Cerebellar cortex (tissue), 1 donor: ENCODE results near the gene WDR27.
A peak's percentile ranks its signal among the peaks of the same experiment; 100 is the strongest.

Experiments
- DNase-seq: peaks from one replicate; pipeline ENCODE4 v3.0.0-alpha.2; 2015; ENCODE audit warnings: low spot score

The WDR27 gene

DNA sequence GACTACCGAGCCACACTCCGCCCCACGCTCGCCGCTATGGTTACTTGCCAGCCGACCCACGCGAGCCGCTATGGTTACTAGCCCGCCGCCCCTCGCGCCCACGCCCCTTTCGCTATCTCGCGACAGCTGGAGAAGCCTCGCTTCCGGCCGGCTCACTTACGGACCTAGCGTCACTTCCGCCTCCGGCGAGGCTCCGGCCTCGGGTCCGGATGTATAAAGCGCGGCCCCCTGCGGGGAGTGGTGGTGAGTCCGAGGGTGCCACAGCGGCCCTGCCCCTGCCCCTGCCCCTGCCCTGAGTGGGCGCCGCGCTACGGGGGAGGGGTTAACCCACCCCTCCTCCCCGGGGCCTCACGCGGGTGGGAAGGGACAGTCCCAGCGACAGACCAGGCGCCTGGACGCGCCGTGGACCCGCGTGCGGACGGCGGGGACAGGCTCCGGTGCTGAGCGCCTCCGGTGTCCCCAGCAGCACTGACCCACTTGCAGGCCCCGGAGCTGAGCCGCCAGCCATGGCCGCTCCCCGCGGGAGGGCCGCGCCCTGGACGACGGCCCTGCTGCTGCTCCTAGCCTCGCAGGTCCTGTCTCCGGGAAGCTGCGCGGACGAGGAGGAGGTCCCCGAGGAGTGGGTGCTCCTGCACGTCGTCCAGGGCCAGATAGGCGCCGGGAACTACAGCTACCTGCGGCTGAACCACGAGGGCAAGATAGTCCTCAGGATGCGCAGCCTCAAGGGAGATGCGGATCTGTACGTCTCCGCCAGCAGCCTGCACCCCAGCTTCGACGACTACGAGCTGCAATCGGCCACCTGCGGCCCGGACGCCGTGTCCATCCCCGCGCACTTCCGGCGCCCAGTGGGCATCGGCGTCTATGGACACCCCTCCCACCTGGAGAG lies at the start of gene WDR27, which contains the start of gene C6orf120:
WDR27 (minus strand) TSS at position 76 of the 886 bp plus-strand sequence. CDS start 13,024 bp downstream, outside the sequence.
C6orf120 (plus strand) TSS at position 173 of the 886 bp plus-strand sequence; CDS start at position 507, 334 bp downstream.
- peak; percentile 94 for DNase-seq

DNA sequence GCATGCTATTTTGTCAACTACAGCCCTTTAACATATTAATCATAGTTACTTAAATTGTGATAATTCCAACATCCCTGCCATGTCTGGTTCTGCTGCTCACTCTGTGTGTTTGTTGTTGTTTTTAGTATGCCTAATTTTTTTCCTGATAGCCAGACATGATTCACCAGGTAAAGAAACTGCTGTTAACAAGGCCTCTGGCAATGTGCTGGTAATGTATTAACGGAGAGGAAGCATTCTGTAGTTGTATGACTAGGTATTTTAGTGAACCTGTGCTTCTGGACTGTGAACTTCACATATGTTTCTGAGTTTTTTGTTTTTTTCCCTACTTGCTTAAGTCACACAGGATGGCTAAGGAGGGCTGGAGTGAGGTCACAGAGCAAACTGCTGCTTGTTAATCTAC lies 44.7 kb upstream of the WDR27 start:
- DNase-seq = no peak

DNA sequence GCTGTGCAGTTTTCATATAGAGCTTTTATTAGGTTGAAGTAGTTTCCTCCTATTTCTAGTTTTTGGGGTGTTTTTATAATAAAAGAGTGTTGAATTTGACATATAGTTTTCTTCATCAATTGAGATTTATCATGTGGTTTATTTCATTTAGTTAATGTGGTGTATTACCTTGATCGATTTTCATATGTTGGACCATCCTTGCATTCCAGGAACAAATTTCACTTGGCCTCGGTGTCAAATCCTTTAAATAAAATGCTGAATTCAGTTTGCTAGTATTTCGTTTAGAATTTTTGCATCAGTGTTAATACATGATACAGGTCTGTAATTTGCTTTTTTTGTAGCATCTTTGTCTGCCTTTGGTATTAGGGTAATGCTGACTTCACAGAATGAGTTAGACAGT lies 43.6 kb upstream of the WDR27 start:
- no peak for DNase-seq

DNA sequence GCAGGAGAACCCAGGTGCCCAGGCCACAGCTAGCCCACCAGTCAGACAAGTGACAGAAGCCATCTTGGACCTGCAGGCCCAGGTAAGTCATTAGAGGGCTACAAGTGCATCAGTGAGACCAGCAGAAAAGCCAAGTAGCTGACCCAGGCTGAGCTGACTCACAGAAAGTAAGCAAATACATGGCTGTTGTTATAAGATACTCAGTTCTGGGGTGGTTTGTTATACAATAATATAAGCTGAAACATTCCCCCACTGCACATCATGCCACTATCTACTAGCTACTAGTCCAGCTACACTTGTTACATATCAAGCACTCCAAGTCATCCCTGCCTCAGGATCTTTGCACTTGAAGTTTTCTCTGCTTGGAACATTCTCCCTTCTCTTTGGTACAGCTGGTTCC lies 39.5 kb upstream of the WDR27 start:
- DNase-seq = no peak

DNA sequence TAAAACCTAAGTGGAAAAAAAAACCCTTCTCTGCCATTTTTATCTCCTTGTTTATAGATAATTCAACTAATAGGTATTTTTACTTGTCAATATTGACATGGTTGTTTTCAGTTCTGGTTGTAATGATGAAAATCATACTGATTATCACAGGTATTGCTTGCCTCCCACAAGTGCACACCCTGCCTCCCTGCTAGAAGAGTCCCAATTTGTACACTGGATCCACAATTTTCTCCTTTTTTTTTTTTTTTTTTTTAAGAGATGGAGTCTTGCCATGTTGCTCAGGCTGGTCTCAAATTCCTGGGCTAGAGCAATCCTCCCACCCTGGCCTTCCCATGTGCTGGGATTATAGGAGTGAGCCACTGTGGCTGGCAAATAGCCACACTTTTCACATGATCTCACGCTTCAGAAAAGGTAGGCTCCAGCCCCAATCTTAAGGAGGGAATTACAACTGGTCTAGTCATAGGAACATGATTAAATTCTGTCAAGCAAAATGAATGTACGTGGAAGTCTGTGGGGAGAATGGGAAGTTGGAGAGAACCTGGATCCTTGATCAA lies 37.2 kb upstream of the WDR27 start:
- no peak for DNase-seq

DNA sequence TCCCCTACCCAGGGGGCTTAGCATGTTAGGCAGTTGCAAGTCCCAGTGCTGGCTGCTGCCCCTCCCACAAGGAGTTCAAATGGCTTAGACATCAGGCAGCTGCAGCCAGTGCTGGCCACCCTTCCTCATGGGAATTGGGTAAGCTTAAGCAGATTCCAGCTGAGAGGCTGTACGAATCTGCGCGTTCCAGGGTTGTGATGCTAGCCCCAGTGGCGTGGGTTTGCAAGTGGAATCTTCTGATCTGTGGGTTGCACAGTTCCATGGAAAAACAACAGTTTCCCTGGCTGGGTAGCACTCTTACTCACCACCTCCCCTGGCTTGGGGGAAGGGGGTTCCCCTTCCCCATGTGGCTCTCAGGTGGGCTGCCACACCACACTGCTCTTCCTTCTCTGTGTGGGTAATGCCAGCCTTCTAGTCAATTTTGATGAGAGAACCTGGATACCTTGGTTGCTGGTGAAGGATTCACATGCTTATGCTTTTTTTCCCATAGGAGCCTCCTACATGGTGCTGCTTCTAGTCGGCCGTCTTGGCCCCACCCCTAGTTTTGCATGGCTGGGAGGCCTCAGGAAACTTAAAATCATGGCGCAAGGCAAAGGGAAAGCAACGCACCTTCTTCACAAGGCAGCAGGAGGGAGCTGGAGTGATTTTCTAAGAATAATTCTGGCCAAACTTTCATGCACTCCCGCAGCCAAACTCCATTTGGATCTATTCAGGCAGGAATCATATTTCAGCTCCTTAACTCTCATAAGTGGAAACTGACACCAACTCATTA lies 36.6 kb upstream of the WDR27 start:
- no peak for DNase-seq

DNA sequence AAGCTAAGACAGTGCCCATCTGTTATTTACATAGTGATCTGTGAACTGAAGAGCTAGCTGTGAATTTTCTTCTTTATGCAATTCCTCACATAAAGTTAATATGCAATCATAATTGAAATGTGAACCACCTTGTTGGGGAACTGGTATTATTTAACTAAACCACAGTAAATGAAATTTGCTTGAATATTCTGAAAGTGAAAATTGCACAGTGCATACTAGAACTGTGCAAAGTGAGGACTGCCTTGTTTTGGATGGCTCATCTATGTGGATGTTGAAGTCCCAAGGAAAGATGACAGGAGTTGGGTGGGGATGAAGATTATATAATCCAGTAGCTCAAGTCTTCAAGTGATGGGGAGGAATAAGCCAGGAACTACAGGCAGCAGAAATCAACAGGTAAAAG lies 28.1 kb upstream of the WDR27 start:
- DNase-seq = no peak

DNA sequence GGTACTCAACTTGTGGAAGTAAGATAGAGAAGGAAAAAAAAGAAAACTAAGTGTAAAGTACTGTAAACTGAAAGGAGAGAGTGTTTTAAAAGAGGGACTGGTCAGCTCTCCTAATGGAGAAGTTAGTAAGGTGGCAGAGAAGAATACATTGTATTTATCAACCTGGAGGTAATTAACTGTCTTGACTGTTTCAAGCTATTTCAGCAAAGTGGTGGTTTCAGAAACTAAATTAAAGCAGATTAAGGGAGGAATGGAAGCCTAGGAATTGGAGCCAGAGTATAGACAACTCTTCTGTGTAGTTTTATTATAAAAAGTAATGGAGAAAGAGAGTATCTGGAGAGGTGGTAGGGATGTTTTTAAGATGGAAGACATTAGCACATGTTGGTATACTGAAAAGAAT lies 25.1 kb upstream of the WDR27 start:
- DNase-seq = no peak

DNA sequence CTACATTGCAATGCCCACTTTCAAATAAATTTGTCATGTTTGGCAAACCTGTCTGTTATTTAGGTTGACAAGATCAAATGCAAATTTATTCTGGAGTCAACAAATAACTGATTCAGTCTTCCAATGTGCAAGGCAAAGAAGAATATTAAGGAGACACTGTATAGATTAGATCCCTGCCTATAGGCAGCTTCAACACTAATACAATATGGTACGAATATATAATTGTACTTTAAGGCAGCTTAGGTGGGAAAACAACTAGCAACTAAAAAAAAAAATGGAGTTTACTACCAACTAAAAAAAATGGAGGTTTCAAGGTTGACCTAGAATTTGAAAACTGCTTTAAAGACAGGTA lies 24.2 kb upstream of the WDR27 start:
- DNase-seq = no peak

DNA sequence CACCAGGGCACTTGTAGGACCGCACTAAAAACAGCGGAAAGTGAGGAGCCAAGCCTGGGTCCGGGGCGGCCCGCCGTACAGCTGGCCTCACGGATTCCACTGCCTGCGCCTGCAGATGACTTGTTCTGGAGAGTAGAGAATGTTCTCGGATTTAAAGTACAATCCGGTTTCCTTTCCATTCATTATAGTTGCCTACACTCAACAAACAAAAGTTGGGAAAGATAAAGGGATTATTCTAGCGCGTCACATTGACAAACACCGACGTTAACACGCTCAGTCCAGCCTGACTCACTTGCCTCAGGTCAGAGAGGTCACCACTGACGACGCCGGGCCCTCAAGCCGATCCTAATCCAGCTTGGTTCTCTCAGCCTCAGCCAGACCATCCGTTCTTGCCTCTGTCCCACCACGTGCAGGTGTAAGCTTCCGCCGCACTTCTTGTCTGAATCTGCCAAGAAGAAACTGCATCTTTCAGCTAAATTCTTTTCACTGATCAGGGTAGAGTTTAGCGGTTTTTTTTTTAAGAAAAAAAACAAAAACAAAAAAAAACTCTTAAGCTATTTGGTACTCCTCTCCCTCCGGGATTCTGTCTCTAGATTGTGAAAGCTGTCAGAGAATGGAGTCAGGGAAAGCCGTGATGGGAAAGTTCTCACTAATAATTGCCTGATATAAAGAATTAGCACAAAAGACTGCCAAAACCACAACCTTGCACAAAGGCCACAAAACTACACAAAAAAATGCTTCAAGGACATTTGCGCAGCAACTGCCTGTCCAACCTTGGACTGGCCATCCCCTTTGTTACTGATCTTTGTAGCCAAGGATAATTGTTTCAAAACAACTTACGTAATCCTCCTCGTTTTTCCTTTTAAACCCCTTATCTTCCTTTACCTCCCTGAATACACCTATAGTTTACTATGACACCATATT lies 23.6 kb upstream of the WDR27 start:
- peak; percentile 42 for DNase-seq

DNA sequence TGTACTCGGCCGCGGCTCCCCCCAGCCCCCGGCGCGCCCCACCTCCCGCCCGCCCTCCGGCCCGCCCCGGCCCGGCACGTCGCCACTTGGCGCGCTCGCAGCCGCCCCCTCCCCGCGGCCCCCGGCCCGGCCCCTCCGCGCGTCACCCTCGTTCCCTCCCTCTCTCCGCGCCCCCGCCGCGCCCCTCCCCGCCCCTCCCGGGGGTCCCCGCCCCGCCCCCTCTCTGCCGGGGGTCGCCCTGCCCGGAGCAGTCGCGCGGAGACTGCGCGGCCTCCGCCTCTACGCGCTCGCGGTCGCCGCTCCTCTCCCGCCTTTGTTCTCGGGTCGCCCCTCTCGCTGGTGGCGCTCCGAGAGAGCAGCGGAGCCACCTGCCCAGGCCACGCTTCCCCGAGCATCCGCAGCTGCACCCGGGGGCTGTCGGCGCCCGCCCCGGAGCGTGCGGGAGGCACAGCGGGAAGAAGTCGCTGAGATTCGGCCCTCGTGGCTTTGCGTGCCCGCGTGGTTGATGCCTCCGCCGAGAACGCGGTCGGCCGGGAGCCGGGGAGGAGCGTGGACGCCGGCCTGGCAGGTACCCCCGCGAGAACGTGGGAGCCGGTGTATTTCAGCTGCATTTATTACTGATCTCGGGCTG lies 22.8 kb upstream of the WDR27 start, which contains the start of gene PHF10:
PHF10 (minus strand) TSS at position 7 of the 631 bp plus-strand sequence. CDS start 569 bp downstream, outside the sequence.
- DNase-seq = peak; percentile 29

DNA sequence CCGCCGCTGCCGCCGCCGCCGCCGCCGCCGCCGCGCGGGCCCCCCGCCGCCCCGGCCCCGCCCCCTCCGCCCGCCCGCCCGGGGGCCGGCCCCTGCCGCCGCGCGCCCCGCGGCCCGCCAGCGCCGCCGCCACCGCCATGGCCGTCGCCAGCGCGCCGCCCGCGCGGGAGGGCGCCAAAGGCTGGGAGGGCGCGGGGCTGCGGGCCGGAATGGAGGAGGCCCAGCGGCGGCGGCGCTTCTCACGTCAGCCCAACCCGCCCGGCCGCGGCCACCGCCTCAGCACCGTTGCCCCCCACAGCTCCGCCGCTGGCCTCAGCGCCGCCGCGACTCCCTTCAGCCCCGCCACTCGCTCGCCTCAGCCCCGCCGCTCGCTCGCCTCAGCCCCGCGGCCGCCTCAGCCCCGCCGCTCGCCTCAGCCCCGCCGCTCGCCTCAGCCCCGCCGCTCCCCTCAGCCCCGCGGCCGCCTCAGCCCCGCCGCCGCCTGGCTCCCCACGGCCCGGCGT lies 22.2 kb upstream of the WDR27 start:
- DNase-seq = no peak

DNA sequence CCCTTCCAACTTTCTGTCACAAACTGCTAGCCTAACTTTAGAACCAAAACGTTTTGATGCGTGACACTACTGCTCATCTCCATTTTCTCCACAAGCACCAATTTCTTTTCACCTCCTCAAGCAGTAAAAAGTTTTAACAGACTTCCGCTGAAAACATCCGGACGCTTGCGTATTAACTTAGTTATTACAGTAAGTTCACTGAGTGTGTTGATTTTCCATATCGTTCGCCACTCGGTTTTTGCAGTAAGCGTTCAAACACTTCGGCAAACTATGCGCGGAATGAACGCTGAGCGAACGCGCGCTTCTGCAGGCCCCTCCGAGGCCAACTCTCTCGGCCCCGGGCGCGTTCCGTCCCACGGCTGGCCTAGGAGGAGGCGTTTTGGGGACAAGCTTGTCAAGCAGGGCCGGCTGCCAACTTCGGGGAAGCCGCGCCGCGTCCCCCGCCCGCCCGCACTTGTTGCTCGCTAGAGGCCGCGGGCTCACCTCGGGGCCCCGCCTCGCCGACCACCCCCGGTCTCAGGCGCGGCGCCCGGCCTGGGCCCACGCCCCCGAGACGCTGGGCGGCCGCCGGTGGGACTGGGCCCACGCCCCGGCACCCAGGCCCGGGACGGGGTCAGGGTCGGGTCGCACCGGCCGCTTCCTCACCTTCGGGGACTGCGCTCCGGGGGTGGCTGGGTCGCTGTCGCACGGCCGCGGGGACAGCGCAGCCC lies 21.5 kb upstream of the WDR27 start:
- DNase-seq = peak; percentile 60

DNA sequence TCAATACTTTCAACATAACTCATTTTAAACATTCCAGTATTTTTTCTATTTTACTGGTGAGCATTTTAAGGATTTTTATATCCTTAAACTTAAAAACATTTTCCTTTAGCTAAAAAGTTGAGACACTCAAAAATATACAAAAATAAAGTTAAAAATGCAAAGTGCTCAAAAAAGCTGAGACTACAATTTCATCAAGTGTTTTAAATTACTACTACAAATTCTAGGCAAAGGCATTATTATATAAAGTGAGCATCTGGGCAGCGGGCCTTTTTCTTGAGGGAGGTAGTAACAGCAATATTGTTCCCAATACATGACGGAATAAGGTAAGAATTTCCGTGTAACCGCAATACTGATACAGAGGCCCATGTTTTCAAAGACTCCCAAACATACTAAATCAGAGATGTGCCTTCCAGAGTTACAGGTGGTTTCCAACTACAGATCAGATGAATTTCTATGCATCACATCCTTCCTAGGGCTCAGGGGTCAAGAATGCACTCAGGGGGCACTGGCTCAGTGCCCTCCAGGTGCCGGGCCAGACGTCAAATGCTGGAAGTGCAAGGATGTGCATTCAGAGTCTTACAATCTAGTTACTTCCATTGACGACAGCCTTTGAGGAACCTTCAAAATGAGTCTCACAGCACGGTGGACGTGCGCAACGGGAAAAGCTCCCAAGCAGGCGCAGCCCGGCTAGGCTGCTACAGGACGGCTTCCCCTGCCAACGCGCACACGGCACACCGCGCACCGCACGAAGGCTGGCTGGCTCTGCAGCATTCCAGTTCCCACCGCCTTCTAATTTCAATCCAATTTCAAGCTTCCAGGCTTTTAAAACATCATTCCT lies 20.8 kb upstream of the WDR27 start:
- DNase-seq = peak; percentile 34

DNA sequence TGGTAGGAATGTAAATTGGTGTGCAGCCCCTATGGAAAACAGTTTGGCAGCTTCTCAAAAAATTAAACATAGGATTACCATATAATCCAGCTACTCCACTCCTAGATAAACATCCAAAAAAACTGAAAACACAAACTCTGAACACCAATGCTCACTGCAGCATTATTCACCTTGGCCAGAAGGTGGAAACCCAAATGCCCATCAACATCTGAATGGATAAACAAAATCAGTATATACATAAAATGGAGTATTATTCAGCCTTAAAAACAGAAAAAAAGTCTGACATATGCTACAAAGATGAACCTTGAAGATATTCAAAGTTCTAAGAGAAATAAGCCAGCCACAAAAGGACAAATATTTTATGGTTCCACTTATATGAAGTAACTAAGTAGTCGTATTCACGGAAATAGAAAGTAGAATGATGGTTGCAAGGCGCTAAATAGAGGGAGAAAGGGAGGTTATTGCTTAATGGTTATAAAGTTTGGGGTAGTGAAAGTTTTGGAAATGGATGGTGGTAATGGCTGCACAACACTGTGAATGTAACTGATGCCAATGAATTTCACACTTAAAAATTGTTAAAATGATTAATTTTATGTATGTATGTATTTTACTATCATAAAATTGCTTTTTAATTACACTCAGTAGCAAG lies 18.5 kb upstream of the WDR27 start:
- DNase-seq = no peak

DNA sequence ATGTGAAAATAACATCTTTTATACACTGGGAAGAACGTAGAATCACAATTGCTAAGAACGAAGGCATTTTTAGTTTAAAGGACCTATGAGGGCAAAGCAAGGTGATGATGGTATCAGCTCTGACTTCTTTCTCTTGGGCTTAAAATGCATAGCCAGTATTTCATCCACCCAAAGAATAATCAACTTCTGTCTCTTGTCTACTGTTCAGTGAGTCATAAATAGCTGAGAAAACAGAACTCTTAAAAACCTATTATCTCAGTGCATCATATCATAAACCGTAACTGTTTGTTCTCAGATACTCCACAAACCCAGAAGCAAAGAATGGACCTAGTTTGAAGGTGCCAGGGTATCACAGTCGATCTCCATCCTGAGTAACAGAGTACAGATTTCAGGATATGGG lies 17.3 kb upstream of the WDR27 start:
- no peak for DNase-seq

DNA sequence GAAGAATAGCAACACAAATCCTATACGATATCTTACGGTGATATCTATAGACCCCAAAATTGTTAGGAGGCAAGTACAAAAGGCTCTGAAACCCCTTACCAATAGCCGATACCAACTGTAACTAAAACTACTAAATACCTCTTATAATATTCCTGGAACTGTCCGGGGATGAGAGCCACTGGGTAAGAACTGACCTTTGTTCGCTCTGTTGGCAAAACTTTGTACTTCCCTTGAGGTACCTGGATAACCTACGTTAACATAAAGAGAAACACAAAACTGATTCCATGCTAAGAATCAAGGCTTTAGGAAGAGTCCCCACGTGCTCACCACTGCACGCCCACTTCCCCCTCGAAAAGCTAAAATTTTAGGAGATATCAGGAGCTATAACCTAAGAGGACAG lies 12.8 kb upstream of the WDR27 start:
- no peak for DNase-seq

DNA sequence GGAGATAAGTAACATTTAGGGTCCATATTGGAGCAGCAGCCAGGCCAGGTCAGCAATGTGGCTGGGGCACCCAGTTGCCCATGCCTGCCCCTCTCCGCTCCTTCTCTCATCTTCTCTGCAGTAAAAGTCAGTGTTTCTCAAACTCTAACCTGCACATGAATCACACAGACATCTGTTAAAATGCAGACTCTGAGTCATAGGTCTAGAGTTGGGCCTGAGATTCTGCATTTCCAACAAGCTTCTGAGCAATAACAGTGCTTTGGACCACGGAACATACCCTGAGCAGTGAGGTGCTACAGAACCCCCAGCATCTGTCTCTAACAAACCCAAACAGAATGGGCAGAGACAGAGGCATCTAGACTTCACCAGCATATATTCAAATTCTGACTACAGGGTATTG lies 12.3 kb upstream of the WDR27 start:
- no peak for DNase-seq

DNA sequence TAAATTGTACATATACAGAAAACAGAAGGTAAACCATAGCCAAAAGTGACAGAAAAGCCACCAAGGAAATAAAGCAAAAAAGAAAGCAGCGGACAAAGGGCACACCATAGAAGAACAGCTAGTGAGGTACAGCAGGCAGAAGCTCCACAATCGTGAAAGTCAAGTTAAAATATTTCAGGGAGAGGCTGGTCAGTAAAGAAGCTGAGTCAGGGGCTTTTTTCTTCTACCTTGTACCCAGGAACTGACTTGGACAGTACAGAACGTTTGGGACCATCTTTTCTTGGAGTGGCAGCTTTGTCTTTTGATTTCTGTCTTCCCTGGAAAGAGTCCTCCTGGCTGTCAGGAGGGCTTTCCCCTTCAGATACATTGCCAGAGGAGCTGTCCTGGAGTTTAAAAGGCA lies 8.2 kb upstream of the WDR27 start:
- no peak for DNase-seq
